Esophagus muscularis mucosa (tissue), 4 donors: Measurements from ENCODE around the gene C3orf33.

ENCODE experiments used
- CTCF ChIP-seq, 3 experiments: fragments of 200-600 bp in 2 of 3; fragments of 450-650 bp in 1 of 3; sonication (generic) in 2 of 3; IDR thresholded peaks; one replicate each; pipeline ENCODE4 v1.5.1; 2017 to 2019; ENCODE audit warnings: antibody characterized with exemption in 3 of 3, mild to moderate bottlenecking in 2 of 3, moderate library complexity in 1 of 3
- EP300 ChIP-seq: sonication (generic); formaldehyde crosslinking; IDR thresholded peaks from one replicate; pipeline ENCODE4 v1.6.1; 2017; ENCODE audit warnings: antibody characterized with exemption
- POLR2A ChIP-seq: fragments of 450-650 bp; IDR thresholded peaks from one replicate; pipeline ENCODE4 v1.6.1; 2017; ENCODE audit warnings: antibody characterized with exemption, moderate library complexity, mild to moderate bottlenecking, low read depth
- POLR2AphosphoS5 ChIP-seq, 2 donors: sonication (generic); formaldehyde crosslinking; IDR thresholded peaks; one replicate each; pipeline ENCODE4 v1.6.1; 2017; ENCODE audit warnings: antibody characterized with exemption in 2 of 2

- TF ChIP-seq CTCF (IDR thresholded peaks at IDR 0.05): no peak
- TF ChIP-seq POLR2A: no peak
- no peak for TF ChIP-seq POLR2AphosphoS5 (IDR thresholded peaks at IDR 0.05)
- no peak for TF ChIP-seq EP300
Observed at GRCh38 chr3:155736381-155736780, 69.7 kb downstream of the C3orf33 start.
